Hematopoietic multipotent progenitor cell treated with erythropoietin and hydrocortisone succinate and interleukin-3 and kit ligand, for 8 days (in vitro differentiated cells): ENCODE results near the gene FBN2.
"Not testable (repeated sequence)": the region's sequence is repeated elsewhere in the genome, so short reads cannot be mapped to it uniquely, and the experiment has no call there.

Experiments used
- DNase-seq: peaks from one replicate; pipeline ENCODE4 v3.0.0-alpha.2; 2015

The FBN2 gene

DNA sequence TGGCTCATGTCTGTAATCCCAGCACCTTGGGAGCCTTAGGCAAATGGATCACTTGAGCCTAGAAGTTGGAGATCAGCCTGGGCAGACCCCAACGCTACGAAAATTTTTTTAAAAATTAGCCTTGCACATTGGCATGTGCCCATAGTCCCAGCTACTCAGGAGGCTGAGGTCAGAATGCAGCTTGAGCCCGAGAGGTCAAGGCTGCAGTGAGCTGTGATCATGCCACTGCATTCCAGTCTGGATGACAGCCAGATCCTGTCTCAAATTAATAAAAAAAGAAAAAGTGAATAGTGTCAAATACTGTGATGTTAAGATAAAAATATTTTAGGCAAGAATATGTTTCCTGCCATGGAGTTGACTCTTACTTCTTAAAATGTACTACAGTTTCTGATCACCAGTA, 5.3 kb downstream of the FBN2 start:
- DNase-seq: no peak

DNA sequence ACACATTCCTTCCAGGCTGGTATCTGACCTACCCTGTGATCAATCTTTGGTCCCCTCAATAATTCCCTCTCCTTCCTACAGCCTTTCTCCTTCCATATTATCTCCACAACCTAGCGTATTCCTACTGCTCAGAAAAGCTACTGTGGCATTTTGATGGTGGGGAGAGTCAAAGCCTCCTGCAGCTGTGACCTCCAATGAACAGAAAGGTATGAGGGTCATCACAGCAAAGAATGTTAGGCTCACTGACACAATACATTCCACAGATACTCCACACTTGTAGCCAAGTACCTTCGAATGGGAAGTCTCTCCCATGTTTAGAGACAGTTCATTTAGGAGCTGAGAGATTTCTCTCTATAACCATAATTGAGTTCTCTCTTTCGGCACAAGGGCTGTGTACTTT, 5.9 kb downstream of the FBN2 start:
- DNase-seq: no peak

DNA sequence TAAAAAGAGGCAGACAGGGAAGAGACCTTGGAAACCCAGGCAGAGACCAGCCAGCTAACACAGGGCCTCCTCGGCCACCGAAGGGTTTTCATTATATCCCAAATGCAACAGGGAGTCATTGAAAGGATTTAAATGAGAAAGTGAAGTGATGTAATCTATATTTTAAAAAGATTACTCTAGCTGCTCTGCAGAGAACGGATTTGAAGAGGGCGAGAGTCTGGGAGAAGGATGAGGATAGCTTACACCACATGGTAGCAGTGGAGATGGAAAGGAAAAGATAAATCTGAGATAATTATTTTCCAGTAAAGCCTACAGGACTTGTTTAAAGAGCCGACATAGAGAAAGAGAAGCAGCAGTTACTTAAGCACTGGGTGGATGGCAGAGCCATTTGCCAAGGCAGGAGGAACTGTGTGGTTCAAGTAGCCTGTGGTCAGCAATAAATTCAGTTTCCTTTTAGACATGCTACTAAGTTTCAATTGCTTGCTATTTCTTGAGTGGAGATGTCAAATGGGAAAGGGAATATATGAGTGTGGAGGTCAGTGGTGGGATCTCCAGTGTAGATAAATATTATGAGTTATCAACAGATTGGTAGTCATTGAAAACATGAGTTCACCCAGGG, 9.3 kb downstream of the FBN2 start:
- DNase-seq: no peak

DNA sequence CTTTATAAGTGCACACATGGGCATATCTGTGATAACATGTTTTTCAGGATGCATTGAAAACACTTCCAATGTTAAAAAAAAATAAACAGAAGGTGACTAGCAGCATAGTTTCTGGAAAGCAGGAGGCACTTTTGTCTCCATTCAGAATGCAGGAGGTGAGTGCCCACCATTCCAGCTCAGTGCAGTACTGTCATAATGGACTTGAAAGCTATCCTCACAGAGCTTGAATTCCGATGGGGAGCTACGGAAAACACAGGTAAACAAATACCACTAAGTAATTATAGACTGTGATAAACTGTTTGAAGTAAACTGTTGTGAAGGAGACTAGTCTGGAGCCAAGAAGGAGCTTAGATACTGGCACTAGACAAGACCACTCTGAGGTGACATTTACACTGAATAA, 9.9 kb downstream of the FBN2 start:
- no peak for DNase-seq

DNA sequence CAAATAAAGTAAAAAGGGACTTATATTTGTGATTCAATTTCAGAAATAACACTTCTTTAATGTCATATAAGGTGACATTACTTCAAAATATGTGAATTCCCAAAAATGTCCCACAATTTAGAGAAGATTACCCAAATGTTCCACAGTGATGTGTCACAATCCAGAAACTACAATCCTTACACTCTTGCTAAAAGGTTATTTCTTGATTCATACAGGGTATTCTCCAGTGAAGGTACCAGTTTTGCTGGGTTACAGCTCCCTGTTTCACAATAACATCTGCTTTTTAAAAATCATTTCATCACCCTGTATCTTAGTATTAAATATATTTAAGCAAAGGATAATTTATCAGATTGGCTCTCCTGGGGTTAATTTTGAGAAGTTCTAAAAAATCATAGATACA, 11.0 kb downstream of the FBN2 start:
- DNase-seq: no peak

DNA sequence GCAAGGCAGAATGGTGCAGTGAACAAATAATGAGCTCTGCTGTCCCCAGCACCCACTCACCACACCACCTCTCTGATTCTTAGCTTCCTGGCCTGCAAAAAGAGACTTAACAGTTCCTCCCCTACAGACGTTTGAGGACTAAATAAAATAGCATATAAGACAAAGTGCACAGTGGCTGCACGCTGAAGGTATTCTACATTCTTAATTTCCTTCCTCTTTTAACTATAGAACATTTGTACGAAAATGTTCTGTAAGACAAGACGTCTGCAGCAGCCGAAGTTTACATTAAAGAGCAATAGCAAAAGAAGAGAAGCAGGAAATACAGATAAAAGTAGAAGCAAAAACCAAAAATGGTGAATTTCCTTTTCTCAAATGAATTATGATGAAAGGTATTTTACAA, 15.7 kb downstream of the FBN2 start:
- no peak for DNase-seq

DNA sequence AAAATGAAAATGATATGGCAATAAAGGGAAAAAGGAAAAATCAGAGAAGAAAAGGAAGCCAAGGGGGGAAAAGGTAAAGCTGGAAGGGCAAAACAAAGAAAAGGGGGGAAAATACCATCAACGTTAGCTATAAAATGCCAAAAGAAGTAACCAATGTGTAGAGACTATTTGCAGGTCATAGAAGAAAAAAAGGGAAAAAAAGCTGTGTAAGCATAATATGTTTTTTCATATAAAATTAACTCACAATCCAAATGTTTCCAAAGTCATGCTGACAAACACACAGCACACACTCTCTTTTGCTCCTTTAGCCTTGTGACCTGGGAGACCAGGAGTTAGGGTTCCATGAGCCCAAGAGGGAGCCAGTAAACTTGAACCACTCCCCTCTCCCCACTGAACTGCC, 18.2 kb downstream of the FBN2 start:
- DNase-seq: no peak

DNA sequence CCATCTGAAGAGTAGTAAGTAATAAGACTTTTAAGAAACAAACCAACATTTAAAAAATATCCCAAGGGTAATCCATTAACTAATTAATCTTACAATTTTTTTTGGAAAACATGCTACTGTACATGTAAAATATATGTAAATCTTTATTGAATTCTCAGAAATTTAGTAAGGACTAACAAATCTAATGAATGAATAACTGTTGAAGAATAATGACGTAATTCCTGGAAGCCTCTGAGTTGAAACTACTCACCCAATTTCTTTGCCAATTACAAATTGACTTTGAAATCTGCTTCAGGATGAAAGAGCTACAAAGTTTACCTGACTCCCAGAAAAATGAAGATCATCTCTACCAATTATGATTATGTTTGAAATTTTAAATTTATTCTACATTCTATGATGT, 21.1 kb downstream of the FBN2 start:
- no peak for DNase-seq

DNA sequence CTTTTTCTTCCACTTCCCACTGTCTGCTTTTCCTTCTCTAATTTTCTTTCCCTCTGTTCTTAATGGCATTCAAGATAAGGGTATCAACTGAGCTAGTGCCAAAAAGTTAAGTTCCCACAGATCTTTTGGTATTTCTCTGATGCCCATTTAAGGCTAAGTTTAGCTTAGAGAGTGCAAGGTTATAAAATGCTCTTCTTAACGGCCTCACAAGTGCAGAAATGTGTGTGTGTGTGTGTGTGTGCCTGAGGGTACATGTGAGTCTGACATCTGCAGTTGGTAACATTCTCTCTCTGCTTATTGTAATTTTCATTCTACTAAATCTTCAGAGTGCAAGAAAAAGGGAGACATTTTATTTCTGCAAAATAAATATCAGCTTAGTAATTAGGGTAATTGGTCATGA, 24.2 kb downstream of the FBN2 start:
- DNase-seq: no peak

DNA sequence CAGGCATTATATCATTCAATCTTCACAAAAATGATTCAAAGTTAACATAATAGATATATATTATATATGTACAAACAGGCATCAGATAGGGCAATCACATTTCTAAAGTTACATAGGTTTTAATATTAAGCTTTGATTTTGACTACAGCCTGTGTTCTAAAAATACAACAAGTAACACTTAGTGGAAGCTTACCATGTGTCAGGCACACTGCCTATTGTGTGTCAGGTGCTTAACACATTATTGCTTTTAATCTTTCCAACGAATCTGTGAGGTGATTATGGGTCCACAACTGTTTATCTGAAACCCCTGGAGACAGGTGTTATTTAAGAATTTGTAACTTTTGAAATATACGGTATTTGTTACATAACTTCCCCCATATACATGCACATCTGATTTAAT, 25.2 kb downstream of the FBN2 start:
- no peak for DNase-seq

DNA sequence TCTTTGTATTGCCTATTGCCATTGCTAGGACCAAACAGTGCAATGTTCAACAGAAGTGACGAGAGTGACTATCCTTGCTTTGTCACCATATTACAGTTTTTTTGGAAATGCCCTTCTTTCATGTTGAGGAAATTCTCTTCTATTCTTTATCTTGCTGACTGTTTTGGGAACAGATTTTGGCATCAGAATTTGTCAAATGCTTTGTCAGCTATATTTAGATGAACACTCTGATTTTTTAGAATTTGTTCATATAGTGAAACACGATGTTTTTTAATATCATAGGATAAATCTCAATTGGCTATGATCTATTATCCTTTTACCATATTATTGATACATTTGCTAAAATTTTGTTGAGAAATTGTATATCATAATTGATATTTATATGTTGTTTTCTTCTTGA, 31.4 kb downstream of the FBN2 start:
- no peak for DNase-seq

DNA sequence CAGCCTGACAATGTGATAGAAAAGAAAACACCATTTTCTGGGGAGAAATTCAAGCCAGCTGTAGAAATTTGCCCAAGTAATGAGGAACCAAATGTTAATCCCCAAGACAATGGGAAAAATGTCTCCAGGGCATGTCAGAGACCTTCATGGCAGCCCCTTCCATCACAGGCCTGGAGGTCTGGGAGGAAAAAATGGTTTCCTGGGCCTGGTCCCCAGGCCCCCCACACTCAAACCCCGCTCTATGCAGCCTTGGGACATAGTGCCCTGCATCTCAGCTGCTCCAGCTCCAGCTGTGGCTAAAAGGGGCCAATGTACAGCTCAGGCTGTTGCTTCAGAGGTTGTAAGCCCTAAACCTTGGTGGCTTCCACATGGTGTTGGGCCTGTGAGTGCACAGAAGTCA, 34.3 kb downstream of the FBN2 start:
- not testable (repeated sequence) for DNase-seq

DNA sequence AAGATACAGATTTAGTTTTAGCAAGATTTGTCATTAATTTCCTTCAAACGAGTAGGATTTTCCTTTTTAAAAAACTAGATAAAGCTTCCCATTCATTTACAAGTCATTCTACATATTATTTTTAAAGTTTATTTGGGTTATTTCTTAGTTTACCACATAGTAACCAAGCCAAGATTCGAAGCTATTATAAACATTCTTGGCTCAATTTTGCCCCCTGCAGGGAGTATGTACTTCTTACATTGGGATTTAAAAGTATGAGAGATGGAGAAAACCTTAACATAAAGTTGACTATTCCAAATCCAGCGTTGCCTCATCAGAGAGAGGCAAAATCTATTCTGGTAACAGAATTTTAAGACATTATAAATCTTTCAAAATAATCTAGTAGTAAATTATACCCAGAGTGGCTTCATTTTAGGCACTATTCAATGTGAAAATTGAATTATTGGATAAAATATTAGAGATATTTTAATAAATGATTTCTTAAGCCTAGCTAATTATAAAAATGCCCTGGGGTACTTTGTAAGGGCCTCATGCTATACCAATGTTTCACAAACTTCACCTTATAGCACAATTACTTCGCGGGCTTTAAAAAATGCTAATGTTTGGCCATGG, 39.1 kb downstream of the FBN2 start:
- peak; percentile 40 for DNase-seq

DNA sequence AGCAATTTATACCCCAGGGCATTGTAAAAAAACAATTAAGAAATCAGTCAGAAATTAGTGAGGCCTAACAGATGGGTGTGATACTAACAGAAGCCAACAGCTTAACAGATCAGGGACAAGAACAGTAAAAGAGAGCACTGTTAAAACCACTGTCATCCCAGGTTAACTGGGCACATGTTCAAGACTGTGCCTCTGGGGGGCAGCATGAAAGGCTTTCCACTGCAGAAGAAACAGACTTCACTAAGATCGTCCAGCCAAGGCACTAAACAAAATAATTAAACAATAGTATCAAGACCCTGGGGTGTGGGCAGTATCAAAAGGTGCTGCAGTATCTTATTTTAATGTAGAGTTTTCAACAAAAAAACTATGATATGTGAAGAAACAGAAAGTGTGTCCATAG, 43.5 kb downstream of the FBN2 start:
- no peak for DNase-seq

DNA sequence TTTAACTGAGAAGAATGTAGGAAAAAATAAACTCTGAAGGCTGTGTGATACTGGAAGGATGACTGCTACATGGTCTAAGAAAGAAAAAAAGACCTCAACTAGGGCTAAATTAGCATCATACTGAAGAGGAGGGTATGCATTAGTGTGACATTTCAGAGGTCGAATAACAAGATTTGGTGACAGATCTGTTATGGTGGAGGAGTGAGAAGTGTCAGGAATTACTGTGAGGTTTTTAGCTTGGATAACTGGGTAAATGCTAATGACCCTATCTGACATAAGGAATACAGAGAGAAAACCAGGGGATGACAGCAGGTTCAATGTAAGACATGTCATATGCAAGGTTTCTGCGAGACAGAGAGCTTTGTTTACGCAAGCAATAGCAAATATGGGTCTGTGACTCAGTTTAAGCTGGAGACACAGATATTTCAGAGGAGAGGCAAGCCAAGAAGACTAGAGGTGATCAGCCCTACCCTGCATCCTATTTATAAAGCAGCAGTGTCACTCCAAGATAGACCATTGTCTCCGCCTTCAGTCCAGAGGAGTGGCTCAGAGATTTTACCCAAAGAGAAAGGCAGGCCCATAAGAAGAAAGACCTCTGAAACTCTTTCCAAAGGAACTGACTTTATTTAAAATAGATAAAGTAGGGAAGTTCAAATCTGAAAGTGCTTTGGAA, 44.3 kb downstream of the FBN2 start:
- no peak for DNase-seq

DNA sequence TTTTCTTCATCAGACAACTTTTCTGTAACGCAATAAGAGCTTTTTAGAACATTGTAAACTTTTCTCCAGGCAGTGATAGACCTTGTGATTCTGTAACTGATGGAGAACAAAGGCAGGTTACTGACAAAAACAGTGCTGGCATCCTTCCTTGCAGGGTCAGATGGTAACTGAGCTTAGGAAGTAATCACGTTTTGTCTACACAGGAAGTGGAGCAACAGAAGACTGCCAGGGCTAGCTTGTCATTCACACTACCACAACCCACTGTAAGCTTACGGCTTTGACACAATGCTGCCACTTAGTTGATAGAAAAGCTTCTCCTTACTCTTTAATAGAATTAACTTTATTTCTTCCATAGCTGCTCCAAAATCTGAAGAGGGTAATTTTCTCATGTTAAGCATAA, 46.8 kb downstream of the FBN2 start:
- no peak for DNase-seq

DNA sequence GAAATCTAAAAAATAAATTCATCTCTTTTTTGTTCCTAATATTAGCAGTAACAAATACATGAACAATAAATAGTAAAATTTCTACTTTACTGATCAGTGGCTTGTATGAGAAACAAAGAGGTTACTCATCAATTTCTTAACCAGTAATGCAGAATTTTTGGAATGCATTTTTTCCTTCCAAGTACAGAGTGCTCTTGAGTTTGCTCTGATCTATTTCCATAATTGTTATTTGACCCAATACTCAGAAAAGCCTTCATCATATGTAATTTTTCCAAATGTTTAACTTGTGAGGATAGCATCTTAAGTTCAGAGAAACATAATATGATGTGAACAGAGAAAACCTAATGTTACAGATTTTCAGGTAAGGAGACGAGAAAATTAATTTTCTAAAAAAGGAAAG, 47.3 kb downstream of the FBN2 start:
- DNase-seq: no peak

DNA sequence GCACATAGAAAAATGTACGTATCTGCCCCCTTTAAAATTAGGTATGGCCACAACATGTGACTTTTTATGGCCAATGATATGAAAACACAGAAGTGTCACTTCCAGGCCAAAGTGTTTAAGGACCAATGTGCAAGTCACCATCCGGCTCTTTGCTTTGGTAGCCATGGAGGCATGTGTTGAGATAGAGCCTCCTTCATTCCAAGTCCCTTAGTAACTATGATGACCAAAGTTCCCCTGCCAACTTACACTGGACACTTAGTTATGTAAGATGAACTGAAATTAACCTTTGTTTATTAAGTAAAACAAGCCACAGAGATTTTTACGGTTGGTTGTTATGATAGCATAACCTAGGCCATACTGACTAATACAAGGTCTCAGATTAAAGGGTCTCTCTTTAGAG, 51.0 kb downstream of the FBN2 start:
- DNase-seq: no peak

DNA sequence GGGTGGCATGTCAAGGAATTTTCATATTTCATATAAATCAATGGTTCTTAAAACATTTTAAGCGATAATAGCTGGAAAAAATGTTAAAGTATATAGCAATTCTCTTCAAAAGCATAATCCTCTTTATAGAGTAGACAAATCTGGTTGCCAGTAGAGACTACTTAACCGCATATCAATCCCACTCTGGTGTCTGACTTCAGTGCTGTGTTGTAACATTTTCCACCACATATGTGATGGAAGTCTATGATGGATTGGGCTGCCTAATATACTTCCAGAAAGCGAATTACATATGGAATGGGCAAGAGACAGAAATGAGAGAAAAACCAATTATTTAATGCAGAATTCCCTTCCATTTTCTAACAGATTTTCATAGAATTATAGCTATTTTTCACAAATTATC, 54.3 kb downstream of the FBN2 start:
- DNase-seq: no peak

DNA sequence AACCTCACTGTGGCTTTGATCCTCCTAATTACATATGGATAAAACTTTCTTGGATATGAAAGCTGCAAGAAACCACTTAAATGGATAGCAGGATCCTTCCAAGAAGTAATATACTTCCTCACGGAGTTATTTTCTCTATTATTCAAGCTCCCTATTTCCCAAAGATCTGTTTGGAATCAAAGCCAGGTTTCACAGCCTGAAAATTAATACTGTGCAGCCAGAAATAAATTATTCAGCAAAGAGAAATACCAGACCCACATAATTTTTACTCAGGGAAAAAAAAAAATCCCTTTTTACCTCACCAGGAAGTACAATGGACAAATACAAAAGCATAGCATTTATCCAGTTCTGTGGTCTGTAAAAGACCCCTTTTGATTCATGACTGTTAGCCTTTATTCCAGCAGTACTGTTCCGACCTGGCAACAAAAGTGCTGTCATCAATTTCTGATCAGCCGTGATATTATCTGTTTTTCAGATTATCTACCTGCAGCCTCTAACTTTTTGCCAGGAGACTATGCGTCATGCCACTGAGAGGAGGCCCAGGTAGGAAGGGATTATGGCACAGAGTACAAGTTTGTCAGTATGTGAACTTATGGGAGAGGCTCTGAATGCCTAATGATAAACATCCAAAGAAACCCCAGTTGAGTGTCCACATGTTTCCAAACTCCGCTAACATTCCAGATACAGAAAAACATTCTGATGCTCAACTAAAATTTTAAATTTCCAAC, 57.0 kb downstream of the FBN2 start:
- no peak for DNase-seq

DNA sequence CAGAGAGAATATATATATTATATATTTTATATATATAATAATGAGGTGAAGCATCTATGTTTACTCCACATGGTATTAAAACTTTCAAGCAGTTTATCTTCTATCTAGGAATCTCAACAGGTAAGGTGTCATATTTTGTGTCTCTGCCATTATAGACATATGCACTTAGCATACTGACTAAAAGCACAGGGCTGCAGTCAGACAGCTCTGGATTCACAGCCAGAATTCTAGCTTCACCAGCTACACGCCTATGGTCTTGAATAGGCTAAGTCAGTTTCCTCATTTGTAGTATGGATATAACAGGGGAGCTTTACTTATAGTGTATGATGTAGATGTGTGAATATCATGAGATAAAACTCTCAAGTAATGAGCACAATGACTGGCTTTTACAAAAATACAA, 57.9 kb downstream of the FBN2 start:
- no peak for DNase-seq

DNA sequence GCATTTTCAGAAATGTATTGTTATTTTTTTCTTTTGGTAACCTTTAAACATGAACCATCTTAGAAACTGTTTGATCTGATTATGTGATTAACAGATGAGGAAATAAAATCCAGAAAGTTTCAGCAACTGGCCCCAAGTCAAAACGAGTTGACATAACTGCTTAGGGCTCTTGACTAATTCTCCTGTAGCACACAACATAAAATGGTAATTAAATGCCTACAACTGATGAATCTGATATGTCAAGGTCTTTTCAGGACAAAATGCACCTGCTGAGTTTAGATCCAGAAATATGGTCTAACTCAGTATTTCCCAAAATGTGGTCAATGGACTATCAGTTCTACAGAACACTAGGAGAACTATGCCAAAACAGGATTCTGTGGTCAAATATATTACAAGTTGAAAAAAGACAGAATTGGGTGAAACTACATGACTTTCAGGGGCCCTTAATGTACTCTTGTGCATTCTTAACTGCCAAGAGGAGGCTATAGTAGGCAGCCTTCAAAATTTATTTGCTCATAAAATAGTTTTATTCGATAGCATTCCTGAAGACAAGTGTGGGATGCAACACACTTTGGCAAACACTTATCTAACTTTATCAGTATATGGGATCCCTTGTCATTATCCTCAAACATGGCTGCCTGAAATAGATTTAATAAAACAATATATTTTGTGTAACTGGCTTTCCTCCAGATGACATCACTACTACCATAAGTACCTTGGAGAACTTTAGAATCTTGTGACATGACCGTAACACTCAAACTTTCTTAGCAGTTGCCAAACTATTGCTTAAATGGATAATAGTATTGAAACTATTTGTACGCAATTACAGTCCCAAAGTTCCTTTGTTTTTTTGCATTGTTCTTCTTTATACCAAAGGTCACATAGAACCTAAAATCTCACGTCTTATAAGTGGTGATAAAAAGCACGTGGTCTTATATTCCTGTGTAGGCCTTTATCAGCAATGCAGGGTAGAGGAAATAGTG, 59.4 kb downstream of the FBN2 start:
- no peak for DNase-seq

DNA sequence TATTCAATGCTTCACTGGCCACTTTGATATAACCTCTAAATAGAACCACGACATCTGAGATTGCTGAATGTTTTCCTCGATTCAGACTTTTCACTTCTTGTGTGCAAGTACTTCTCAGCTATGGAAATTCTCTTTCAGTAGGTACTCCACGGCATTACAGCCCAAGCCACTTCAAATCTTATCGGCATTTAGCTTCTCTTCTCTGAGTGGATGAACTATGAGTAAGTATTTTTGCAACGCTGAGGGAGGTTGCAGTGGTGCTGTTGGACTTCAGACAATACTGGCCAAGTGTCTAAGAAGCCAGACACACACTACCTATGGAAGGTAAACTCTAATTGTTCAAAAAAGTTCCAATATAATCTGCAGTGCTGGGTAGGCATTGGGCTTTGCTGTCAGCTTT, 60.1 kb downstream of the FBN2 start:
- no peak for DNase-seq
